OCI-LY1 (cell line): ENCODE data around the gene KCNIP3.

Source experiments
- H2AFZ ChIP-seq: fragments of 200-600 bp; sonication (generic), shearing (Covaris generic); 2 replicates; pipeline ENCODE4 v1.6.0; 2014; ENCODE audit warnings: antibody characterized with exemption, mild to moderate bottlenecking, low read length
- H3F3A ChIP-seq: fragments of 200-600 bp; sonication (generic), shearing (Covaris generic); 2 replicates; pipeline ENCODE4 v1.6.0; 2014; ENCODE audit warnings: mild to moderate bottlenecking, antibody characterized with exemption, low read length, moderate library complexity; ENCODE audit not compliant: insufficient read depth
- H3K27ac ChIP-seq: fragments of 200-600 bp; sonication (generic); 2 replicates; pipeline ENCODE4 v1.5.1; 2014; ENCODE audit warnings: low read length, mixed run types, mild to moderate bottlenecking, low read depth; ENCODE audit not compliant: poor library complexity, severe bottlenecking
- H3K27me3 ChIP-seq: fragments of 200-600 bp; sonication (generic); 2 replicates; pipeline ENCODE4 v1.6.0; 2014; ENCODE audit warnings: antibody characterized with exemption, mild to moderate bottlenecking, low read length, moderate library complexity; ENCODE audit not compliant: insufficient read depth
- H3K36me3 ChIP-seq: fragments of 200-600 bp; sonication (generic); 2 replicates; pipeline ENCODE4 v1.6.1; 2014; ENCODE audit warnings: mild to moderate bottlenecking, antibody characterized with exemption, low read length, moderate library complexity, mixed read lengths; ENCODE audit not compliant: insufficient read depth
- H3K4me1 ChIP-seq: fragments of 200-600 bp; sonication (generic); 2 replicates; pipeline ENCODE4 v1.5.1; 2014; ENCODE audit warnings: mild to moderate bottlenecking, low read length, moderate library complexity; ENCODE audit not compliant: insufficient read depth, severe bottlenecking
- H3K4me2 ChIP-seq: fragments of 200-600 bp; sonication (generic), shearing (Covaris generic); 2 replicates; pipeline ENCODE4 v1.6.1; 2014; ENCODE audit warnings: low read length
- H3K4me3 ChIP-seq: fragments of 200-600 bp; sonication (generic); 2 replicates; pipeline ENCODE4 v1.5.1; 2014; ENCODE audit warnings: low read length, low read depth, mild to moderate bottlenecking, mixed read lengths; ENCODE audit not compliant: poor library complexity, severe bottlenecking
- H3K79me2 ChIP-seq: fragments of 200-600 bp; shearing (Covaris generic); 2 replicates; pipeline ENCODE4 v1.6.1; 2016; ENCODE audit warnings: mixed run types, low read length, mixed read lengths; ENCODE audit not compliant: insufficient read depth
- H3K9ac ChIP-seq: fragments of 200-600 bp; sonication (generic), shearing (Covaris generic); 2 replicates; pipeline ENCODE4 v1.6.1; 2014; ENCODE audit warnings: mild to moderate bottlenecking, low read length, mixed read lengths
- H3K9me2 ChIP-seq: fragments of 200-600 bp; sonication (generic), shearing (Covaris generic); 2 replicates; pipeline ENCODE4 v1.6.1; 2014; ENCODE audit warnings: low read depth, mild to moderate bottlenecking, low read length, mixed read lengths
- H3K9me3 ChIP-seq: fragments of 200-600 bp; shearing (Covaris generic); 2 replicates; pipeline ENCODE4 v1.6.1; 2014; ENCODE audit warnings: low read length, mixed read lengths
- H4K20me1 ChIP-seq: fragments of 200-600 bp; sonication (generic), shearing (Covaris generic); 2 replicates; pipeline ENCODE4 v1.6.0; 2016; ENCODE audit warnings: mild to moderate bottlenecking, low read length; ENCODE audit not compliant: insufficient read depth
- EZH2 ChIP-seq: fragments of 200-600 bp; sonication (generic), shearing (Covaris generic); IDR thresholded peaks from 2 replicates; pipeline ENCODE4 v1.8.0; 2017; ENCODE audit warnings: borderline replicate concordance, mixed run types, mild to moderate bottlenecking, antibody characterized with exemption, low read length, moderate library complexity, mixed read lengths
- TF ChIP-seq, protein P1 (sequence below): fragments of 200-600 bp; sonication (generic), shearing (Covaris generic); IDR thresholded peaks from 2 replicates; pipeline ENCODE4 v1.5.1; 2017; ENCODE audit warnings: mild to moderate bottlenecking, antibody characterized with exemption, low read length, moderate library complexity, mixed read lengths

The KCNIP3 gene

DNA sequence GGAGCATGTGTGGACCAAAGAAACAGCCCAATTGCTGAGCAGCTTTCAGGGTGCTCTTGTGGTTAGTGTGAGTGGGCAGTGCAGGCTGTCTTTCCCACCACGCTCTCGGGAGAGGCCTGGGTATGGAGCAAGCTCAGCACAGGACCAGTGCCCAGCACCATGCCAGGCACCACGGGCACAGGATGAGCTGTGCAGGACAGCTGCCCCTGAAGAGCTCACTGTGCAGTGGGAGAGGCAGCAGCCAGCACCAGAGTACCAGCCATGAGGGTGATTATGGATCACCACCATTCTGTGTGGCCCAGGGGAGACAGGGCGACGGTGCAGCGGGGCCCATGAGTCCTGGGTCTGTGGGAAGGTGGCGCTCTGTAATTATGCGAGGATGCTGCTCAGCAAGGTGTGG is 75.7 kb downstream of the KCNIP3 start:
- H3K9me2 ChIP-seq, result no peaks in the 10 kb centered on the region
- no peaks in the 10 kb centered on the region for H3K79me2 ChIP-seq
- no peaks in the 10 kb centered on the region for H4K20me1 ChIP-seq
- no peaks in the 10 kb centered on the region for H3K36me3 ChIP-seq
- H3K9me3 ChIP-seq, result no peaks in the 10 kb centered on the region
- no peaks in the 10 kb centered on the region for H3F3A ChIP-seq
- no peaks in the 10 kb centered on the region for H3K4me1 ChIP-seq
- TF ChIP-seq, protein P1, sequence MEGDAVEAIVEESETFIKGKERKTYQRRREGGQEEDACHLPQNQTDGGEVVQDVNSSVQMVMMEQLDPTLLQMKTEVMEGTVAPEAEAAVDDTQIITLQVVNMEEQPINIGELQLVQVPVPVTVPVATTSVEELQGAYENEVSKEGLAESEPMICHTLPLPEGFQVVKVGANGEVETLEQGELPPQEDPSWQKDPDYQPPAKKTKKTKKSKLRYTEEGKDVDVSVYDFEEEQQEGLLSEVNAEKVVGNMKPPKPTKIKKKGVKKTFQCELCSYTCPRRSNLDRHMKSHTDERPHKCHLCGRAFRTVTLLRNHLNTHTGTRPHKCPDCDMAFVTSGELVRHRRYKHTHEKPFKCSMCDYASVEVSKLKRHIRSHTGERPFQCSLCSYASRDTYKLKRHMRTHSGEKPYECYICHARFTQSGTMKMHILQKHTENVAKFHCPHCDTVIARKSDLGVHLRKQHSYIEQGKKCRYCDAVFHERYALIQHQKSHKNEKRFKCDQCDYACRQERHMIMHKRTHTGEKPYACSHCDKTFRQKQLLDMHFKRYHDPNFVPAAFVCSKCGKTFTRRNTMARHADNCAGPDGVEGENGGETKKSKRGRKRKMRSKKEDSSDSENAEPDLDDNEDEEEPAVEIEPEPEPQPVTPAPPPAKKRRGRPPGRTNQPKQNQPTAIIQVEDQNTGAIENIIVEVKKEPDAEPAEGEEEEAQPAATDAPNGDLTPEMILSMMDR, result no peak
- no peak for TF ChIP-seq EZH2
- H3K27me3 ChIP-seq, result 0 out of 2 replicates have a peak, but pooled peaks cover 3% of the 10 kb centered on the region
- no peak overlapping the region for H3K4me2 ChIP-seq
- no peak overlapping the region for H2AFZ ChIP-seq
- no peak overlapping the region for H3K4me3 ChIP-seq
- H3K27ac ChIP-seq, result no peak overlapping the region
- H3K9ac ChIP-seq, result no peak overlapping the region

DNA sequence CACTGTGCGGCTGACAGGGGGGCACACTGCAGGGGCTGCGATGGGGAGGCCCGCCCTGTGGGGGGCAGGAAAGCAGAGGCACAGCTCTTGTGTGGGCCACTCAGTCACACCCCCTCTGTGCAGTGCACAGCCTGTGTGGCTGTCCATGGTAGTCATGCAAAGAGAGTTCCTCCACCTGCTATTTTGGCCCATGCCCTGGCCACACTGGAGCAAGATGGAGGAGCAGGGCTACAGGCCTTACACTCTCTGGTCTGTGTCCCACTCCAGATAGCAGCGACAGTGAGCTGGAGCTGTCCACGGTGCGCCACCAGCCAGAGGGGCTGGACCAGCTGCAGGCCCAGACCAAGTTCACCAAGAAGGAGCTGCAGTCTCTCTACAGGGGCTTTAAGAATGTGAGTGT is 76.9 kb downstream of the KCNIP3 start:
- TF ChIP-seq, protein P1, result no peak
- no peak for TF ChIP-seq EZH2
- no peaks in the 10 kb centered on the region for H3K9me2 ChIP-seq
- H3K9ac ChIP-seq, result no peak overlapping the region
- H3K4me1 ChIP-seq, result no peaks in the 10 kb centered on the region
- H3F3A ChIP-seq, result no peaks in the 10 kb centered on the region
- no peaks in the 10 kb centered on the region for H3K9me3 ChIP-seq
- no peaks in the 10 kb centered on the region for H4K20me1 ChIP-seq
- no peaks in the 10 kb centered on the region for H3K27me3 ChIP-seq
- no peaks in the 10 kb centered on the region for H3K79me2 ChIP-seq
- H3K4me3 ChIP-seq, result no peak overlapping the region
- H3K27ac ChIP-seq, result no peak overlapping the region
- H3K36me3 ChIP-seq, result no peaks in the 10 kb centered on the region
- no peak overlapping the region for H3K4me2 ChIP-seq
- no peak overlapping the region for H2AFZ ChIP-seq

DNA sequence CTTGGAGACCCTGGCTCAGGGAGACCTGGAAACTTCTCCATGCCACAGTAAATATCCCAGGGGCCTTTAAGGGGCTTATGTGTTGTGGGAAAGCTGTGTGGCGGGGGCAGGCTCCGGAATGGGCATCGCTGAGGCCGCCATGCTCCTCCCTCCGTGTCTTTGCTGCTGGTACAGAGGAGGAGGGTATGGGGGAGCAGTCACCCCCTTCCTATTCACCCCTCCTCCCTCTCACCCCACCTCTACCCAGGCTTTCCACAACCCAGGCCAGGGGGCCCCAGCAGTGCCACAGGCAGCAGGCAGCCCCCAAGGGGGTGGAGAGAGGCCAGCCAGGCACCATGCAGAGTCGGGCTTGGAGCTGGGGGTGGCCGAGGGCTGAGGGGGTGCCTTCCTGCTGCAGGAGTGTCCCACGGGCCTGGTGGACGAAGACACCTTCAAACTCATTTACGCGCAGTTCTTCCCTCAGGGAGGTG is 77.3 kb downstream of the KCNIP3 start:
- Histone ChIP-seq H3K27me3 (no peaks in the 10 kb centered on the region), H3K4me3 (no peak overlapping the region), H4K20me1 (no peaks in the 10 kb centered on the region), H3K36me3 (no peaks in the 10 kb centered on the region), H3K9ac (no peak overlapping the region), H3K9me3 (no peaks in the 10 kb centered on the region), H3K9me2 (no peaks in the 10 kb centered on the region), H2AFZ (no peak overlapping the region), H3K27ac (no peak overlapping the region), H3K4me2 (no peak overlapping the region), H3K79me2 (no peaks in the 10 kb centered on the region), H3F3A (no peaks in the 10 kb centered on the region), H3K4me1 (no peaks in the 10 kb centered on the region)
- no peak for TF ChIP-seq EZH2

- no peak overlapping the region for H2AFZ ChIP-seq
- no peak for TF ChIP-seq EZH2
- TF ChIP-seq, protein P1, result no peak
Measured at GRCh38 chr2:95374921-95375471, 77.8 kb downstream of the KCNIP3 start.

More at GRCh38 chr2:95374921-95375471, 77.8 kb downstream of the KCNIP3 start:
- Histone ChIP-seq H3K9ac (no peak overlapping the region), H3K79me2 (no peaks in the 10 kb centered on the region), H3K4me3 (no peak overlapping the region), H3K27me3 (no peaks in the 10 kb centered on the region), H3K36me3 (no peaks in the 10 kb centered on the region), H3K4me1 (no peaks in the 10 kb centered on the region), H3K9me3 (no peaks in the 10 kb centered on the region), H3F3A (no peaks in the 10 kb centered on the region), H3K9me2 (no peaks in the 10 kb centered on the region), H4K20me1 (no peaks in the 10 kb centered on the region), H3K27ac (no peak overlapping the region), H3K4me2 (no peak overlapping the region)
